ENCODE measurements around the gene PTMS. TPM values are rescaled to one million over a fixed set of nuclear protein-coding genes. Genes with fewer than 3 reads are reported as not detected.

Gene PTMS
- total and polyA plus RNA-seq, 7 experiments from 2014 or later, result 1.4 to 125 (median 3.5) TPM; not detected in 2

DNA sequence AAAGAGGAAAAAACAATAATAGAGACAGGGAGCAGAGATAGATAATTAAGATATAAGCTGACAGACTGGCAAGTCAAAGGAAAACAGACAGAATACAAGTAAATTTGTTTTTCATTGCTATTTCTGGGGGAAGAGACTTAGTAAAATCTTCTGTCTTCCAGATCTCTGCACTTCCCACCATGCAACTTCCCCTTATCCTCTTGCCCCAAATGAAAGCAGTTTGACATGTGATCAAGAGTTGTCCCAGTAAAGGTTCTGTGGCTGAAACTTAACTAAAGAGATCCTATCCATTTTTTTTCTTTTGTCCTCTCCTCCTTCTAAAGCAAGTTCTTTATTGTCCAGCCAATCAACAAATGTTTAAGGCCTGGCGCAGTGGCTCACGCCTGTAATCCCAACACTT lies 11.8 kb upstream of the PTMS start:
- ChIA-PET POLR2A (interaction anchor here (1.1 to 6.6 kb wide), 14 partner anchors 9 to 97 kb away, joined by 3 to 91 read pairs (median 19); partner anchors contain the start of genes CD4, CDCA3, COPS7A and GPR162), CTCF (interaction anchor here (0.9 to 6.9 kb wide), 19 partner anchors 9 to 136 kb away, joined by 3 to 94 read pairs (median 12); partner anchors contain the start of genes CD4, GPR162, LAG3 and PTMS)
- no peaks in the 10 kb centered on the region for H3K9me3 ChIP-seq (ENCODE audit: control insufficient read depth in 2 of 3, low read length in 3 of 3)
- peaks cover 0 to 32% (median 0%) of the 10 kb centered on the region in 3 experiments for H3K36me3 ChIP-seq (ENCODE audit: control insufficient read depth in 2 of 3, insufficient read depth in 3 of 3, low read length in 3 of 3)
- Mint-ChIP-seq H3K27ac (peak overlapping the region in 5 of 9 donors; percentile 9 to 100 (median 70)), H3K36me3 (peaks cover 0 to 4% (median 0%) of the 10 kb centered on the region in 5 donors), H3K4me3 (peak overlapping the region in 5 of 10 donors; percentile 11 to 97 (median 26)), H3K27me3 (no peaks in the 10 kb centered on the region), H3K4me1 (peaks cover 12 to 50% (median 28%) of the 10 kb centered on the region in 7 donors), H3K9me3 (peaks cover 0 to 3% (median 0%) of the 10 kb centered on the region in 11 donors)
- H3K27me3 ChIP-seq (ENCODE audit: control insufficient read depth in 2 of 2, insufficient read depth in 2 of 2, low read length in 2 of 2), result no peaks in the 10 kb centered on the region
- ATAC-seq, result no peak
- intact Hi-C loops (cut with micrococcal nuclease), result loop anchor here in 1 of 2 donors (5.0 kb wide), 1 partner anchor 262 kb away; the partner anchor contains the start of genes MRPL51 and NCAPD2
- peaks cover 0 to 12% of the 10 kb centered on the region in 2 donors for H3K4me1 ChIP-seq (ENCODE audit: control insufficient read depth in 2 of 2, insufficient read depth in 2 of 2, low read length in 2 of 2)
- no peak overlapping the region for H3K27ac ChIP-seq (ENCODE audit: low read depth, low read length)
- DNase-seq, result no peak
- H3K4me3 ChIP-seq (ENCODE audit: low read length), result no peak overlapping the region

DNA sequence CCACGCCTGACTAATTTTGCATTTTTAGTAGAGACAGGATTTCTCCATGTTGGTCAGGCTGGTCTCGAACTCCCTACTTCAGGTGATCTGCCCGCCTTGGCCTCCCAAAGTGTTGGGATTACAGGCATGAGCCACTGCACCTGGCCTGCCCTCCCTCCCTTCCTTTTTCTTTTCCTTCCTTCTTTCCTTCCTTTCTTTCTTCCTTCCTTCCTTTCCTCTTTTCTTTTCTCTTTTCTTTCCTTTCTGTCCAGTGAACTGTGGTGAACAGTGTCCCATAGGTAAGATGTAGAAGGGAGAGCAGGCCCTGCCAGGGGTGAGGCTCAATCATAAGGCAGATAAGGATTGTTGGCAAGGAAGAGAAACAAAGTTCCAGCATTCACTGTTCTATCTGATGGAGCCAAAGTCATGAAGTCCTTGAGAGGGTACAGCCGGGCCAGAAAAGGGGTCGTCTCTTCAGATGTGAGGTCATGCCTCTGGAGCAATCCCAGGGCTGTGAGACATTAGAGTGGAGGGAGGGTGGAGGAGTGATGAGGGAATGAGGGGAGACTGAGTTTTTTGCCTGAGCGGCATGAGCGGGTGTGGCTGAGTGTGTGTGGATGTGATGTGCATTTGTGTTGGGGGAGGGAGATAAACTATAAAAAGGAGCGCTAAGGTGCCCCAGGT lies 9.0 kb upstream of the PTMS start:
- H3K27ac ChIP-seq (ENCODE audit: low read depth, low read length), result no peak overlapping the region
- H3K4me3 Mint-ChIP-seq, result no peak overlapping the region
- peak overlapping the region in 3 of 9 donors; percentile 27 to 75 (median 48) for H3K27ac Mint-ChIP-seq
- H3K9me3 Mint-ChIP-seq, result peaks cover 0 to 3% (median 0%) of the 10 kb centered on the region in 11 donors
- H3K36me3 Mint-ChIP-seq, result no peaks in the 10 kb centered on the region
- H3K4me1 Mint-ChIP-seq, result peaks cover 9 to 35% (median 14%) of the 10 kb centered on the region in 7 donors
- no peaks in the 10 kb centered on the region for H3K27me3 ChIP-seq (ENCODE audit: control insufficient read depth in 2 of 2, insufficient read depth in 2 of 2, low read length in 2 of 2)
- ATAC-seq (no peak), DNase-seq (no peak)
- H3K27me3 Mint-ChIP-seq, result peaks cover 0 to 2% (median 0%) of the 10 kb centered on the region in 5 donors
- intact Hi-C loops (cut with micrococcal nuclease), result no loop called here
- CTCF ChIA-PET, result interaction anchor here (1.0 kb wide), 1 partner anchor 91 kb away, joined by 3 read pairs; no protein-coding TSS in a partner anchor
- H3K4me3 ChIP-seq (ENCODE audit: low read length), result no peak overlapping the region
- POLR2A ChIA-PET, result interaction anchor here (1.2 kb wide), 1 partner anchor 72 kb away, joined by 3 read pairs; no protein-coding TSS in a partner anchor
- H3K4me1 ChIP-seq (ENCODE audit: control insufficient read depth in 2 of 2, insufficient read depth in 2 of 2, low read length in 2 of 2), result peaks cover 0 to 9% of the 10 kb centered on the region in 2 donors
- peaks cover 0 to 6% (median 0%) of the 10 kb centered on the region in 3 experiments for H3K36me3 ChIP-seq (ENCODE audit: control insufficient read depth in 2 of 3, insufficient read depth in 3 of 3, low read length in 3 of 3)
- H3K9me3 ChIP-seq (ENCODE audit: control insufficient read depth in 2 of 3, low read length in 3 of 3), result no peaks in the 10 kb centered on the region

DNA sequence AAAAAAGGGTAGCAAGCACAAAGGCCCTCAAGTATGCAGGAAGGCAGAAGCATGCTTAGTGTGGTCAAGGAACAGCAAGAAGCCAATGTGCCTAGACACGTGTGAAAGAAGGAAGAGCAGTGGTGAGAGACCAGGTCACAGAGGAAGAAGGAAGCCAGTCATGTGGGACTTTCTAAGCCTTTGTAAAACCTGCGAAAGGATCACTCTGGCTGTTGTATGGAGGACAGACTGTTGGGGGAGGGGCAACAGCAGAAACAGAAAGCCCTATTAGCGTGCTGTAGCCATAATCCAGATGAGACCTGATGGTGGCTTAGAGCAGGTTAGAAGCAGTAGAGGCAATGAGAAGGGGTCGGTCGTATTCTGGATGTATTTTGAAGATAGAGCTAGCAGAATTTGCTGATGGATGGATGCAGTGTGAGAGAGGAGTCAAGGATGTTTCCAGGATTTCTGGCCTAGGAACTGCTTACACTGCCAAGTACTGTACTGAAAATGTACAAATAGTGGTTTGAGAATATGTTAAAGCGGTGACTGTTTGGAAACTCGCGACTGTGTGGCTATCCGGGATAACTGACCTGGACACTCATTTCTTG lies 7.6 kb upstream of the PTMS start:
- intact Hi-C loops (cut with micrococcal nuclease), result no loop called here
- peaks cover 4 to 25% (median 10%) of the 10 kb centered on the region in 7 donors for H3K4me1 Mint-ChIP-seq
- Histone ChIP-seq H3K36me3 (ENCODE audit: control insufficient read depth in 2 of 3, insufficient read depth in 3 of 3, low read length in 3 of 3) (no peaks in the 10 kb centered on the region), H3K27me3 (ENCODE audit: control insufficient read depth in 2 of 2, insufficient read depth in 2 of 2, low read length in 2 of 2) (no peaks in the 10 kb centered on the region), H3K4me1 (ENCODE audit: control insufficient read depth in 2 of 2, insufficient read depth in 2 of 2, low read length in 2 of 2) (peaks cover 0 to 5% of the 10 kb centered on the region in 2 donors), H3K27ac (ENCODE audit: low read depth, low read length) (no peak overlapping the region), H3K9me3 (ENCODE audit: control insufficient read depth in 2 of 3, low read length in 3 of 3) (no peaks in the 10 kb centered on the region), H3K4me3 (ENCODE audit: low read length) (no peak overlapping the region)
- no peaks in the 10 kb centered on the region for H3K36me3 Mint-ChIP-seq
- DNase-seq, result no peak
- H3K4me3 Mint-ChIP-seq, result no peak overlapping the region
- H3K27ac Mint-ChIP-seq, result no peak overlapping the region
- ATAC-seq, result no peak
- POLR2A ChIA-PET, result interaction anchor here (0.7 kb wide), 1 partner anchor 19 kb away, joined by 5 read pairs; no protein-coding TSS in a partner anchor
- peaks cover 0 to 2% (median 0%) of the 10 kb centered on the region in 5 donors for H3K27me3 Mint-ChIP-seq
- CTCF ChIA-PET, result interaction anchor here (0.7 to 2.3 kb wide), 3 partner anchors 22 to 67 kb away, joined by 3 to 7 read pairs (median 3); no protein-coding TSS in a partner anchor
- peaks cover 0 to 3% (median 0%) of the 10 kb centered on the region in 11 donors for H3K9me3 Mint-ChIP-seq

DNA sequence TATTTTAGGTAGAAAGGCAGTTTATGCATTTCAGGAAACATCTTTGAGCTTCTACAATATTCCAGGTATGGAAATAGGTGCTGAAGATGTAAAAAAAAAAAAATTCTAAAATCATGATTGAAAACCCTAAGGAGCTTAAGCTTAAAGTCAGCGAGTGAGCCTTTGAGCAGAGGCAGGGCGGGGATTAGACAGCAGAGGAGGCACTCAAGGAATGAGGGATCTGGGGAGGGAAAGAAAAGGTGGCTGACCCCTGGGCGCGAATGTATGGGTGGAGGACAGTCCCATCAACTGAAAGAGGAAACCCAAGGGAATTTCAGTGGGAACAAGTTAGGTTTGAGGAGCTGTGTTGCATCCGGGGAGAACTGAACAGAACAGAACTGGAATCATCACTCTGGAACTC lies 6.4 kb upstream of the PTMS start:
- Histone ChIP-seq H3K9me3 (ENCODE audit: control insufficient read depth in 2 of 3, low read length in 3 of 3) (no peaks in the 10 kb centered on the region), H3K36me3 (ENCODE audit: control insufficient read depth in 2 of 3, insufficient read depth in 3 of 3, low read length in 3 of 3) (no peaks in the 10 kb centered on the region), H3K4me3 (ENCODE audit: low read length) (no peak overlapping the region), H3K4me1 (ENCODE audit: control insufficient read depth in 2 of 2, insufficient read depth in 2 of 2, low read length in 2 of 2) (peaks cover 0 to 6% of the 10 kb centered on the region in 2 donors), H3K27me3 (ENCODE audit: control insufficient read depth in 2 of 2, insufficient read depth in 2 of 2, low read length in 2 of 2) (no peaks in the 10 kb centered on the region), H3K27ac (ENCODE audit: low read depth, low read length) (no peak overlapping the region)
- no peak overlapping the region for H3K4me3 Mint-ChIP-seq
- peaks cover 0 to 2% (median 0%) of the 10 kb centered on the region in 5 donors for H3K36me3 Mint-ChIP-seq
- H3K9me3 Mint-ChIP-seq, result peaks cover 0 to 3% (median 0%) of the 10 kb centered on the region in 11 donors
- no peak overlapping the region for H3K27ac Mint-ChIP-seq
- intact Hi-C loops (cut with micrococcal nuclease), result loop anchor here in 1 of 2 donors (10.0 kb wide), 1 partner anchor 195 kb away; the partner anchor contains the start of gene PTPN6
- DNase-seq (no peak), ATAC-seq (no peak)
- ChIA-PET CTCF (interaction anchor here (0.6 to 2.3 kb wide), 4 partner anchors 12 to 66 kb away, joined by 3 to 7 read pairs (median 5); no protein-coding TSS in a partner anchor), POLR2A (interaction anchor here (0.8 kb wide), 1 partner anchor 13 kb away, joined by 3 read pairs; no protein-coding TSS in a partner anchor)
- H3K27me3 Mint-ChIP-seq, result peaks cover 0 to 11% (median 7%) of the 10 kb centered on the region in 5 donors
- H3K4me1 Mint-ChIP-seq, result peaks cover 7 to 25% (median 13%) of the 10 kb centered on the region in 7 donors

DNA sequence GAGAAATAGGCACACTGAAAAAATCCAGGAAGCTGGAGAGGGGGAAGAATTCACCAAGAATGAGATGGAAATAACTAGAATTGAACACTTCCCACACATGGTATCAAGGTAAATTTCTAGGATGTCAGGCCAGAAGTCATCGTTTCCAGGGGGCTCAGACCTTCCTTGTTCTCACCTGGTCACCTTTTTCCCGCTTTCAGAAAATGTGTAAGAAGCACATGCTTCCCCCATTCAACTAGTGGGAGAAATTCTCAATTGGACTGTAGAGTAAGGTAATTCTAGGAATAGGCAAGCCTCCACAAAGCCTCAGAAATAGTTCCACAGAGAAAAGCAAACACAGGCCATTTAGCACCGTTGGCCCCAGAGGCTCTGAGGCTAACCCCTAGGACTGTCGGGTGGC lies 2.8 kb upstream of the PTMS start:
- H3K27me3 Mint-ChIP-seq, result peaks cover 5 to 32% (median 23%) of the 10 kb centered on the region in 5 donors
- POLR2A ChIA-PET, result interaction anchor here (0.8 to 1.1 kb wide), 2 partner anchors 10 to 23 kb away, joined by 3 to 4 read pairs; partner anchors contain the start of gene MLF2
- intact Hi-C loops (cut with micrococcal nuclease), result loop anchor here in 1 of 2 donors (10.0 kb wide), 1 partner anchor 191 kb away; the partner anchor contains the start of gene PTPN6

More for the DNA sequence above, 2.8 kb upstream of the PTMS start:
- Mint-ChIP-seq H3K9me3 (peaks cover 0 to 3% (median 0%) of the 10 kb centered on the region in 11 donors), H3K36me3 (peaks cover 0 to 2% (median 0%) of the 10 kb centered on the region in 5 donors), H3K27ac (peak overlapping the region in 1 of 9 donors; percentile 16), H3K4me3 (no peak overlapping the region), H3K4me1 (peaks cover 28 to 40% (median 32%) of the 10 kb centered on the region in 7 donors)
- no peak for ATAC-seq
- Histone ChIP-seq H3K27ac (ENCODE audit: low read depth, low read length) (no peak overlapping the region), H3K9me3 (ENCODE audit: control insufficient read depth in 2 of 3, low read length in 3 of 3) (no peaks in the 10 kb centered on the region), H3K4me3 (ENCODE audit: low read length) (no peak overlapping the region), H3K27me3 (ENCODE audit: control insufficient read depth in 2 of 2, insufficient read depth in 2 of 2, low read length in 2 of 2) (no peaks in the 10 kb centered on the region), H3K36me3 (ENCODE audit: control insufficient read depth in 2 of 3, insufficient read depth in 3 of 3, low read length in 3 of 3) (no peaks in the 10 kb centered on the region), H3K4me1 (ENCODE audit: control insufficient read depth in 2 of 2, insufficient read depth in 2 of 2, low read length in 2 of 2) (peaks cover 7 to 16% of the 10 kb centered on the region in 2 donors)
- no peak for DNase-seq
- CTCF ChIA-PET, result interaction anchor here (0.5 to 2.5 kb wide), 3 partner anchors 10 to 324 kb away, joined by 3 to 12 read pairs (median 3); partner anchors contain the start of gene MLF2

Data from naive thymus-derived CD4-positive, alpha-beta T cell (primary cell).